Panc1 (cell line): Measurements from ENCODE around the gene CSPG5. TPM values are rescaled to one million over a fixed set of nuclear protein-coding genes. Genes with fewer than 3 reads are reported as not detected.

Experiments used
- ATAC-seq: fragments of 200-7000 bp; cut with Tn5 transposase; 2 replicates; pipeline ENCODE4 v1.9.1; 2020; ENCODE audit warnings: mild to moderate bottlenecking, moderate library complexity
- BruUV-seq: library from RNA; stranded (reverse); fragments of 400-500 nt; replicated peaks from 2 replicates; lab custom pipeline; 2021; lab: Mats Ljungman, UMichigan
- CTCF ChIA-PET: fragments of 300-600 bp; sonication (Branson Sonifier 250); formaldehyde crosslinking; loops from one replicate; lab custom pipeline; 2022; ENCODE audit warnings: antibody characterized with exemption; lab: Charles Lee
- POLR2A ChIA-PET: fragments of 300-600 bp; sonication (Branson Sonifier 250); formaldehyde crosslinking; loops from one replicate; lab custom pipeline; 2022; ENCODE audit warnings: antibody characterized with exemption; lab: Charles Lee
- DNase-seq: peaks from one replicate; pipeline ENCODE4 v3.0.0-alpha.2; 2010; ENCODE audit warnings: low read depth, low spot score
- H3K27ac ChIP-seq: 2 replicates; pipeline ENCODE4 v1.5.1; 2011; ENCODE audit warnings: mild to moderate bottlenecking, low read length, inconsistent platforms
- H3K27me3 ChIP-seq: fragments of 200-500 bp; sonication (Bioruptor generic); 2 replicates; pipeline ENCODE4 v1.6.0; 2014; ENCODE audit warnings: low read length, inconsistent platforms; ENCODE audit not compliant: control insufficient read depth, insufficient read depth
- H3K36me3 ChIP-seq: fragments of 200-500 bp; sonication (Bioruptor generic); 2 replicates; pipeline ENCODE4 v1.5.1; 2014; ENCODE audit warnings: inconsistent platforms, mild to moderate bottlenecking, low read length, moderate library complexity; ENCODE audit not compliant: control insufficient read depth, insufficient read depth
- H3K4me1 ChIP-seq: 2 replicates; pipeline ENCODE4 v1.5.1; 2011; ENCODE audit warnings: inconsistent platforms, mild to moderate bottlenecking, low read length, moderate library complexity; ENCODE audit not compliant: control insufficient read depth, insufficient read depth
- H3K4me3 ChIP-seq, 2 experiments: 2 replicates each; pipeline ENCODE4 v1.5.1; 2011 to 2012; ENCODE audit warnings: low read depth in 2 of 2, low read length in 2 of 2, mild to moderate bottlenecking in 2 of 2, inconsistent platforms in 1 of 2, moderate library complexity in 1 of 2
- H3K9me3 ChIP-seq: fragments of 200-500 bp; sonication (Bioruptor generic); 2 replicates; pipeline ENCODE4 v1.5.1; 2014; ENCODE audit warnings: low read depth, mild to moderate bottlenecking, inconsistent platforms, low read length, moderate library complexity; ENCODE audit not compliant: control insufficient read depth, insufficient read depth
- POLR2AphosphoS5 ChIP-seq: IDR thresholded peaks from 2 replicates; pipeline ENCODE4 v1.6.1; 2012; ENCODE audit warnings: mild to moderate bottlenecking, low read depth, low read length, moderate library complexity
- SIN3A ChIP-seq: IDR thresholded peaks from 2 replicates; pipeline ENCODE4 v1.6.1; 2012; ENCODE audit warnings: low read depth, mild to moderate bottlenecking, low read length, moderate library complexity, borderline replicate concordance; ENCODE audit not compliant: insufficient read depth
- TCF7L2 ChIP-seq: IDR thresholded peaks from 2 replicates; pipeline ENCODE4 v1.6.1; 2011; ENCODE audit warnings: mild to moderate bottlenecking, low read depth, low read length, inconsistent platforms
- in situ Hi-C: cut with HindIII; loops from 2 replicates; pipeline ENCODE4 v1.10.0; 2016; ENCODE audit warnings: low sequenced_read_pairs, low pct_unique_long_range_greater_than_20kb
- intact Hi-C: fragments of 100-400 bp; cut with micrococcal nuclease; formaldehyde crosslinking; loops from one replicate; pipeline ENCODE4 v1.10.0; 2022; ENCODE audit not compliant: unreplicated experiment
- total RNA-seq: library from RNA; stranded (reverse); gene quantifications from one replicate; pipeline ENCODE4 v1.2.1, GENCODE V29; 2021; ENCODE audit not compliant: unreplicated experiment
- TF ChIP-seq, protein P1 (sequence below): fragments of 450-650 bp; IDR thresholded peaks from 2 replicates; pipeline ENCODE4 v1.5.1; 2017; ENCODE audit warnings: mild to moderate bottlenecking
- TF ChIP-seq, protein P2 (sequence below), 2 experiments: IDR thresholded peaks; 2 replicates each; pipeline ENCODE4 v1.6.1; 2011 to 2012; ENCODE audit warnings: low read depth in 2 of 2, control low read depth in 1 of 2, low read length in 1 of 2, mild to moderate bottlenecking in 1 of 2, moderate library complexity in 1 of 2; ENCODE audit not compliant: insufficient read depth in 1 of 2

Gene CSPG5
- total RNA-seq, 1 experiment from 2014 or later: 3.2 TPM

GRCh38 chr3:47588053-47588452 lies 9.4 kb upstream of the CSPG5 start:
- intact Hi-C loops: no loop called here
- in situ Hi-C loops: no loop called here
- ATAC-seq (no peak), DNase-seq (no peak)
- ChIA-PET CTCF (no interaction called here), POLR2A (no interaction called here)
- BruUV-seq: no TSS peak
- TF ChIP-seq, protein P1, sequence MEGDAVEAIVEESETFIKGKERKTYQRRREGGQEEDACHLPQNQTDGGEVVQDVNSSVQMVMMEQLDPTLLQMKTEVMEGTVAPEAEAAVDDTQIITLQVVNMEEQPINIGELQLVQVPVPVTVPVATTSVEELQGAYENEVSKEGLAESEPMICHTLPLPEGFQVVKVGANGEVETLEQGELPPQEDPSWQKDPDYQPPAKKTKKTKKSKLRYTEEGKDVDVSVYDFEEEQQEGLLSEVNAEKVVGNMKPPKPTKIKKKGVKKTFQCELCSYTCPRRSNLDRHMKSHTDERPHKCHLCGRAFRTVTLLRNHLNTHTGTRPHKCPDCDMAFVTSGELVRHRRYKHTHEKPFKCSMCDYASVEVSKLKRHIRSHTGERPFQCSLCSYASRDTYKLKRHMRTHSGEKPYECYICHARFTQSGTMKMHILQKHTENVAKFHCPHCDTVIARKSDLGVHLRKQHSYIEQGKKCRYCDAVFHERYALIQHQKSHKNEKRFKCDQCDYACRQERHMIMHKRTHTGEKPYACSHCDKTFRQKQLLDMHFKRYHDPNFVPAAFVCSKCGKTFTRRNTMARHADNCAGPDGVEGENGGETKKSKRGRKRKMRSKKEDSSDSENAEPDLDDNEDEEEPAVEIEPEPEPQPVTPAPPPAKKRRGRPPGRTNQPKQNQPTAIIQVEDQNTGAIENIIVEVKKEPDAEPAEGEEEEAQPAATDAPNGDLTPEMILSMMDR: no peak
- no peak for TF ChIP-seq SIN3A
- no peak for TF ChIP-seq TCF7L2
- TF ChIP-seq POLR2AphosphoS5: no peak
- TF ChIP-seq, protein P2, sequence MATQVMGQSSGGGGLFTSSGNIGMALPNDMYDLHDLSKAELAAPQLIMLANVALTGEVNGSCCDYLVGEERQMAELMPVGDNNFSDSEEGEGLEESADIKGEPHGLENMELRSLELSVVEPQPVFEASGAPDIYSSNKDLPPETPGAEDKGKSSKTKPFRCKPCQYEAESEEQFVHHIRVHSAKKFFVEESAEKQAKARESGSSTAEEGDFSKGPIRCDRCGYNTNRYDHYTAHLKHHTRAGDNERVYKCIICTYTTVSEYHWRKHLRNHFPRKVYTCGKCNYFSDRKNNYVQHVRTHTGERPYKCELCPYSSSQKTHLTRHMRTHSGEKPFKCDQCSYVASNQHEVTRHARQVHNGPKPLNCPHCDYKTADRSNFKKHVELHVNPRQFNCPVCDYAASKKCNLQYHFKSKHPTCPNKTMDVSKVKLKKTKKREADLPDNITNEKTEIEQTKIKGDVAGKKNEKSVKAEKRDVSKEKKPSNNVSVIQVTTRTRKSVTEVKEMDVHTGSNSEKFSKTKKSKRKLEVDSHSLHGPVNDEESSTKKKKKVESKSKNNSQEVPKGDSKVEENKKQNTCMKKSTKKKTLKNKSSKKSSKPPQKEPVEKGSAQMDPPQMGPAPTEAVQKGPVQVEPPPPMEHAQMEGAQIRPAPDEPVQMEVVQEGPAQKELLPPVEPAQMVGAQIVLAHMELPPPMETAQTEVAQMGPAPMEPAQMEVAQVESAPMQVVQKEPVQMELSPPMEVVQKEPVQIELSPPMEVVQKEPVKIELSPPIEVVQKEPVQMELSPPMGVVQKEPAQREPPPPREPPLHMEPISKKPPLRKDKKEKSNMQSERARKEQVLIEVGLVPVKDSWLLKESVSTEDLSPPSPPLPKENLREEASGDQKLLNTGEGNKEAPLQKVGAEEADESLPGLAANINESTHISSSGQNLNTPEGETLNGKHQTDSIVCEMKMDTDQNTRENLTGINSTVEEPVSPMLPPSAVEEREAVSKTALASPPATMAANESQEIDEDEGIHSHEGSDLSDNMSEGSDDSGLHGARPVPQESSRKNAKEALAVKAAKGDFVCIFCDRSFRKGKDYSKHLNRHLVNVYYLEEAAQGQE (IDR thresholded peaks at IDR 0.05; ENCODE audit: insufficient read depth in 1 of 2, low read depth in 2 of 2, low read length in 1 of 2): no peak
- H3K27ac ChIP-seq: no peak overlapping the region
- no peaks in the 10 kb centered on the region for H3K4me1 ChIP-seq
- no peaks in the 10 kb centered on the region for H3K9me3 ChIP-seq
- H3K36me3 ChIP-seq: no peaks in the 10 kb centered on the region; the same call in 1 of the 2 replicates
- no peak overlapping the region for H3K4me3 ChIP-seq
- H3K27me3 ChIP-seq: no peaks in the 10 kb centered on the region

- ChIA-PET CTCF (interaction anchor here (1.1 kb wide), 1 partner anchor 64 kb away, joined by 3 read pairs; no protein-coding TSS in a partner anchor), POLR2A (interaction anchor here (0.7 kb wide), 1 partner anchor 186 kb away, joined by 3 read pairs; no protein-coding TSS in a partner anchor)
- no peaks in the 10 kb centered on the region for H3K4me1 ChIP-seq
- no peak overlapping the region for H3K27ac ChIP-seq
- intact Hi-C loops (no loop called here), in situ Hi-C loops (no loop called here)
- TF ChIP-seq SIN3A (no peak), POLR2AphosphoS5 (no peak), TCF7L2 (no peak)
- TF ChIP-seq, protein P1: no peak
- ATAC-seq (no peak), DNase-seq (no peak)
- H3K4me3 ChIP-seq: no peak overlapping the region
- no peaks in the 10 kb centered on the region for H3K9me3 ChIP-seq
- H3K36me3 ChIP-seq: no peaks in the 10 kb centered on the region; the same call in 1 of the 2 replicates
- no peaks in the 10 kb centered on the region for H3K27me3 ChIP-seq
- no TSS peak for BruUV-seq
Measured at GRCh38 chr3:47586746-47587145, 8.1 kb upstream of the CSPG5 start.
